ENCODE data around the gene STN1. TPM values are rescaled to one million over a fixed set of nuclear protein-coding genes. Genes with fewer than 3 reads are reported as not detected.
A peak's percentile ranks its signal among the peaks of the same experiment; 100 is the strongest.

Gene STN1
- total and polyA plus RNA-seq, 2 experiments from 2014 or later: 43.5 to 44.7 TPM

GRCh38 chr10:103921750-103922195 is 3.8 kb upstream of the STN1 start:
- Histone ChIP-seq H3K36me3 (no peaks in the 10 kb centered on the region), H3K27me3 (no peaks in the 10 kb centered on the region)
- peak; percentile 40 to 51 for DNase-seq (ENCODE audit: low read depth in 1 of 2, low spot score in 1 of 2)

GRCh38 chr10:103921248-103921647 is 3.3 kb upstream of the STN1 start:
- no peaks in the 10 kb centered on the region for H3K9me3 ChIP-seq (ENCODE audit: low read depth)
- H3K4me1 ChIP-seq (ENCODE audit: low read depth): peaks cover 40% of the 10 kb centered on the region
- no peak for DNase-seq (ENCODE audit: low read depth in 1 of 2, low spot score in 1 of 2)
- TF ChIP-seq, protein P1, sequence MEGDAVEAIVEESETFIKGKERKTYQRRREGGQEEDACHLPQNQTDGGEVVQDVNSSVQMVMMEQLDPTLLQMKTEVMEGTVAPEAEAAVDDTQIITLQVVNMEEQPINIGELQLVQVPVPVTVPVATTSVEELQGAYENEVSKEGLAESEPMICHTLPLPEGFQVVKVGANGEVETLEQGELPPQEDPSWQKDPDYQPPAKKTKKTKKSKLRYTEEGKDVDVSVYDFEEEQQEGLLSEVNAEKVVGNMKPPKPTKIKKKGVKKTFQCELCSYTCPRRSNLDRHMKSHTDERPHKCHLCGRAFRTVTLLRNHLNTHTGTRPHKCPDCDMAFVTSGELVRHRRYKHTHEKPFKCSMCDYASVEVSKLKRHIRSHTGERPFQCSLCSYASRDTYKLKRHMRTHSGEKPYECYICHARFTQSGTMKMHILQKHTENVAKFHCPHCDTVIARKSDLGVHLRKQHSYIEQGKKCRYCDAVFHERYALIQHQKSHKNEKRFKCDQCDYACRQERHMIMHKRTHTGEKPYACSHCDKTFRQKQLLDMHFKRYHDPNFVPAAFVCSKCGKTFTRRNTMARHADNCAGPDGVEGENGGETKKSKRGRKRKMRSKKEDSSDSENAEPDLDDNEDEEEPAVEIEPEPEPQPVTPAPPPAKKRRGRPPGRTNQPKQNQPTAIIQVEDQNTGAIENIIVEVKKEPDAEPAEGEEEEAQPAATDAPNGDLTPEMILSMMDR (IDR thresholded peaks at IDR 0.05; ENCODE audit: low read depth, low read length): no peak
- H3K27ac ChIP-seq: no peak overlapping the region
- no peaks in the 10 kb centered on the region for H3K36me3 ChIP-seq
- H3K4me3 ChIP-seq: no peak overlapping the region
- H3K27me3 ChIP-seq: no peaks in the 10 kb centered on the region

More at GRCh38 chr10:103921750-103922195, 3.8 kb upstream of the STN1 start:
- TF ChIP-seq, protein P1 (IDR thresholded peaks at IDR 0.05; ENCODE audit: low read depth, low read length): peak; percentile 20
- H3K27ac ChIP-seq: no peak overlapping the region
- H3K4me3 ChIP-seq: no peak overlapping the region
- H3K9me3 ChIP-seq (ENCODE audit: low read depth): no peaks in the 10 kb centered on the region
- peaks cover 34% of the 10 kb centered on the region for H3K4me1 ChIP-seq (ENCODE audit: low read depth)

DNA sequence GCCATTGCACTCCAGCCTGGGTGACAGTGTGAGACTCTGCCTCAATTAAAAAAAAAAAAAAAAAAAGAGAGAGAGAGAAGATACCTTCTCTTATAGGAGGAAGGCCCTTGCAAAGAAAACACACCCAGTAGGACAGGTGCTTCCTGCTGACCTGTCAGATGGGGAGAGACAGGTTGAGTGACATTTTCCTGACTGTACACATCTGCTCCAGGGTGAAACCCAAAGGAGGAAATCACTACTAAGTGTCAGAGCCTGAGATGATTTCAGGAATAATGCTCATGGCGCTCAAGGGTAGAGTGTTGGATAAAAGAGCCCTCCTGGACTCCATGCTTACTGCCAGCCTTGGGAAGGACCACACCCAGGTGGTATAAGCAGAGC is 1.7 kb upstream of the STN1 start:
- Histone ChIP-seq H3K9me3 (ENCODE audit: low read depth) (no peaks in the 10 kb centered on the region), H3K27me3 (no peaks in the 10 kb centered on the region), H3K4me3 (no peak overlapping the region), H3K4me1 (ENCODE audit: low read depth) (peaks cover 41% of the 10 kb centered on the region), H3K36me3 (no peaks in the 10 kb centered on the region), H3K27ac (no peak overlapping the region)
- TF ChIP-seq, protein P1 (IDR thresholded peaks at IDR 0.05; ENCODE audit: low read depth, low read length): no peak
- no peak for DNase-seq (ENCODE audit: low read depth in 1 of 2, low spot score in 1 of 2)

DNA sequence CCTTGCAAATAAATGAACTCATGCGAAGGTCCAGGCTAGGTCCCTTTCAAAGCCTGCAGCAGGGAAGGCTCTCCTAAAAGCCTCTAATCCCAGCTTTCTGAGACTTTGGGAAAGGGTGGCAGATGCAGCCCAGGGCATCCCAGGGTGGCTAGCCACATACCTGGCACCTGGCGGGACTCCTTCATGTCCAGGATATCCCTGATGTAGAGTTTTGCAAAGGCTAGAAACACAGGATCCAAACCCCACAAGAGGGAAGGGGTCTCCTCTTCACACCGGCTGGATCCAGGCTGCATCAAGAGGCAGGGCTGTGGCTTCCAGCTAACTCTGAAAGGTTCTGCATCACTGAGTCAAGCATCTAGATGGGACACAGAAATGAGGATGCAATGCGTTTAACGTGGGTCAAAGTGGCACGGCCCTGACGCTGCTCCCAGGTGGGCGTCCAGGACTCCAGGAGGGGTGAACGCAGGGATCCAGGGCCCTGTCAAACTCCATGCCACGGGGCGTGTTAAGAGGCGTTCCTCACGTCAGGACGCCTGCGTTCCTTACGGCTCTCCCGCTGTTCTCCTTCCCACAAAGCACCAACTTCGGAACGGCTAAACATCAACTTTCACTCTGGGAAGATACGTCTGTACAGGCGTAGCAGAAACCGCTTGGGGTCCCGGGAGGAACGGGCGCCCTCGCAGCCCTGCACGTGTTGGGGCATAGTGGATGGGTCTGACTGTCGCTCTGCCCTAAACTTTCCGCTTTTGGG is 507 bp downstream of the STN1 start:
- Histone ChIP-seq H3K4me1 (ENCODE audit: low read depth) (peaks cover 24% of the 10 kb centered on the region), H3K9me3 (ENCODE audit: low read depth) (no peaks in the 10 kb centered on the region), H3K4me3 (peak overlapping the region; percentile 66), H3K36me3 (no peaks in the 10 kb centered on the region), H3K27ac (peak overlapping the region; percentile 88), H3K27me3 (no peaks in the 10 kb centered on the region)
- peak in 1 of 2 donors; percentile 53 for DNase-seq (ENCODE audit: low read depth in 1 of 2, low spot score in 1 of 2)
- TF ChIP-seq, protein P1 (IDR thresholded peaks at IDR 0.05; ENCODE audit: low read depth, low read length): no peak

DNA sequence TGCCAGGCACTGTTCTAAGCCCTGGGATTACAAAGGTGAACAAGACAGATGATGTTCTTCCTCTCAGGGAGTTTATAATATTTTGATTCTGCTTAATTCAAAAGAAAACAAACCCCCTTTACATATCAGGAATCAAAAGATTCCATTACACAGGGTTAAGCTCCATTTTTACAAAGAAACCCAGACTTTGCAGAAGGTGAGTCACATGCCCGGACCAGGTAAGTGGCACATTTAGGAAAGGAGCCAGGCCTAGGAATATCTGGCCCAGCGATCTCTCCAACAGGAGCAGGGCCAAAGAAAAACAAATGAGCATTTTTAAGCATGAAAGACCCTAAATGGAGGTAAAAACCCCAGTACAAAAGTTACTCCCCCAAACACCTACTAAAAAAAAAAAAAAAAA is 1.1 kb downstream of the STN1 start:
- no peaks in the 10 kb centered on the region for H3K9me3 ChIP-seq (ENCODE audit: low read depth)
- no peak for DNase-seq (ENCODE audit: low read depth in 1 of 2, low spot score in 1 of 2)
- peak overlapping the region; percentile 66 for H3K4me3 ChIP-seq
- H3K36me3 ChIP-seq: no peaks in the 10 kb centered on the region
- peaks cover 22% of the 10 kb centered on the region for H3K4me1 ChIP-seq (ENCODE audit: low read depth)
- H3K27ac ChIP-seq: no peak overlapping the region
- H3K27me3 ChIP-seq: no peaks in the 10 kb centered on the region
- TF ChIP-seq, protein P1 (IDR thresholded peaks at IDR 0.05; ENCODE audit: low read depth, low read length): no peak
